Measurements from ENCODE around the gene STK40.

STK40 gene

DNA sequence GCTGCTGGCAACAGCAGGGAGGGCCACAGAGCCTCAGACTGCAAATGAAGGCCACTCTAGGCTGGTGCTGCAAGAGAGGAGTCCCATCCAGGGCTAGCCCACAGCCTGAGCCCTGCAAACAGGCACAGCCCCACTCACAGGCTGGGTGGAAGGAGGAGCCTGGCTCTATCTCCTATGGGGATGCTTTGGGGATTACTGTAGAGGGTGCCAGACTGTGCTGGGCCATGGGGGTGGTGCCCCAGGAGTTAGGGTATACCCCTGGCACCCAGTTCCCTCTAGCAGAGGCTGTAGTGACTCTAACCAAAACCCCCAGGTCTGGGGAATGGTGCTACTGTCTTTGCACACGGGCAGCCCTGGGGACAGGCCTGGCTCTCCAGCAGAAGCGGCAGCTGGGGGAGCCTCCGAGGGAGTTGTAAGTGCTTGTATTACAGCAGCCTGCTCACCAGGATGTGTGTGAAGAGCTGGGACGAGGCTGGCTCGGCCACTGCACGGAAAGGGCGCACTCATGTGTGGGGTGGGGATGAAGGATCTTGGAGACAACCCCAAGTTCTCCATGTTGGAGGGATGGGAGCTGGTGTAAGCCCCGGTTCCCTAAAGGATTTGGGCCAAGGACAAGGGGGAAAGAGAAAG, 38.9 kb downstream of the STK40 start:
- in situ Hi-C loops (cut with HindIII; ENCODE audit: low sequenced_read_pairs), result no loop called here

GRCh38 chr1:36345353-36345752, 40.4 kb downstream of the STK40 start:
- in situ Hi-C loops (cut with HindIII; ENCODE audit: low sequenced_read_pairs), result no loop called here

GRCh38 chr1:36344395-36344680, 41.4 kb downstream of the STK40 start:
- in situ Hi-C loops (cut with HindIII; ENCODE audit: low sequenced_read_pairs), result no loop called here

GRCh38 chr1:36343651-36344394, 41.9 kb downstream of the STK40 start:
- in situ Hi-C loops (cut with HindIII; ENCODE audit: low sequenced_read_pairs), result no loop called here

GRCh38 chr1:36342426-36343185, 43.1 kb downstream of the STK40 start:
- in situ Hi-C loops (cut with HindIII; ENCODE audit: low sequenced_read_pairs), result no loop called here

GRCh38 chr1:36341626-36342320, 44.0 kb downstream of the STK40 start:
- in situ Hi-C loops (cut with HindIII; ENCODE audit: low sequenced_read_pairs), result no loop called here

- in situ Hi-C loops (cut with HindIII; ENCODE audit: low sequenced_read_pairs), result no loop called here
Measured at GRCh38 chr1:36339615-36340014, 46.1 kb downstream of the STK40 start.

- in situ Hi-C loops (cut with HindIII; ENCODE audit: low sequenced_read_pairs), result no loop called here
Measured at GRCh38 chr1:36339215-36339614, 46.5 kb downstream of the STK40 start.

- in situ Hi-C loops (cut with HindIII; ENCODE audit: low sequenced_read_pairs), result no loop called here
Measured at GRCh38 chr1:36337830-36338229, 47.9 kb downstream of the STK40 start.

DNA sequence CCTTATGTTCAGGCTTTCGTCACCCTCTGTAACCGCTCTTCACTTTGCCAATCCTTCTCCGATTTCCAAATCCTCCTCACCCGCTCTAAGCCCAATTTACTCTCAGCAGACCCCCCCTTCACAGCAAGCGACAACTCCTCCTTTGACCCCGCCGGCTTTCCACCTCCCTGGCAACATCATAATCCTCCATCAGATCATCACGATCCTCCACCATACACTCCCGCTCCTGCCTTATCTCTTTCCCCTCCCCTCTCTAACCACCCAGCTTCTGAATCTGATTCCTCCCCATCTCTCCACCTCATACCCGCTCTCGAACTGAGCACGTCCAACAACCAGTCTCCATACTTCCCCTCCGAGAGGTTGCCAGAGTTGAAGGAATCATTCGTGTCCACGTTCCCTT, 54.8 kb downstream of the STK40 start:
- in situ Hi-C loops (cut with HindIII; ENCODE audit: low sequenced_read_pairs), result no loop called here

GRCh38 chr1:36329817-36330216, 55.9 kb downstream of the STK40 start:
- in situ Hi-C loops (cut with HindIII; ENCODE audit: low sequenced_read_pairs), result no loop called here

DNA sequence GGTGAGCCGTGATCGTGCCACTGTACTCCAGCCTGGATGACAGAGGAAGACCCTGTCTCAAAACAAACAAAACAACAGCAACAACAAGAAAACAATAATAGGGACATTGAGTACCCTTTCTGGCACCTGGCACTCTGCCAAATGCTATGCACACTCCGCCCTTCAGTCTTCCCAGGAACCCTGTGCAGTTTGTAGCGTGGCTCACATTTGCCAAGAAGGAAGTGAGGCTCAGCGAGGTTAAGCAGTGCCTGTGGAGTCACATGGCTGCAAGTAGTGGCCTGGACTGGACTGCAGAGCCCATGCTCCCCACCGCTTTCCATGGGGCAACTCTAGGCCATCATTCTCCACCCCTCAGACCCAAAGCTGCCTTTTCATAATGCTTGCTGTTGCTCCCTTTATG, 57.0 kb downstream of the STK40 start:
- in situ Hi-C loops (cut with HindIII; ENCODE audit: low sequenced_read_pairs), result no loop called here

GRCh38 chr1:36328088-36328480, 57.6 kb downstream of the STK40 start:
- in situ Hi-C loops (cut with HindIII; ENCODE audit: low sequenced_read_pairs), result no loop called here

GRCh38 chr1:36327421-36328087, 58.2 kb downstream of the STK40 start:
- in situ Hi-C loops (cut with HindIII; ENCODE audit: low sequenced_read_pairs), result no loop called here

DNA sequence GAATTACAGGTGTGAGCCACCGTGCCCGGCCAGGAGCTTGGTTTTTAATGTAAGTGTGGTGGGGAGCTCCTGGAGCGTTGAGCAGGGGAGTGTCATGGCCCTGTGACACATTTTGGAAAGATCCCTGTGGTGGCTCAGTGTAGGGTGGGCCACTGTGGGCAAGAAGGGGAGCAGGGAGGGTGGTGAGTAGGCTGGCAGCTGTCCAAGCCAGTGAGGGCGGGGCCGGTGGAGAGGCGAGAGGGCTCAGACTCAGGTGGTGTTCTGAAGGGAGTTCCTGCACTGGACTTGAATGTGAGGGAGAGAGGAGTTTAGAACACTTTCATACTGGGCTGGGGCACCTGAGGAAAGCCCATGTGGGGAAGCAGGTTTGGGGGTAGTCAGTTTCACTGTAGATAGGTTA, 59.2 kb downstream of the STK40 start:
- in situ Hi-C loops (cut with HindIII; ENCODE audit: low sequenced_read_pairs), result no loop called here

DNA sequence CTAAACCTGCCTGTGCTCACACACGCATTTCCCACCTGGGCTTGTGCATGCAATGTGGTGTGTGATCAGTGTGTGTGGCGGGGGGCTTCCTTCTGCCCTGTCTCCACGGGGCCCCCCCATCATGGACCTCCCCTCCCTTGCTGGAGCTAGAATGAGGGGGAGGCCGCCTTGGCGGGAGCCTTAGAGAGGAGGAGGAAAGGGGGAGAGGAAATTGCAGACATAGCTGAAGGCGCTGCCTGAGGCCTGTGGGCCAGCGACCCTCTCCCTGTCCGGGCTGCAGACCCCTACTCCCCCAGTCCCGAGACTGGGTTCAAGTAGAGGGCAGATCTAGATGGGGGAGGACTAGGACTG, 61.4 kb downstream of the STK40 start:
- in situ Hi-C loops (cut with HindIII; ENCODE audit: low sequenced_read_pairs), result no loop called here

DNA sequence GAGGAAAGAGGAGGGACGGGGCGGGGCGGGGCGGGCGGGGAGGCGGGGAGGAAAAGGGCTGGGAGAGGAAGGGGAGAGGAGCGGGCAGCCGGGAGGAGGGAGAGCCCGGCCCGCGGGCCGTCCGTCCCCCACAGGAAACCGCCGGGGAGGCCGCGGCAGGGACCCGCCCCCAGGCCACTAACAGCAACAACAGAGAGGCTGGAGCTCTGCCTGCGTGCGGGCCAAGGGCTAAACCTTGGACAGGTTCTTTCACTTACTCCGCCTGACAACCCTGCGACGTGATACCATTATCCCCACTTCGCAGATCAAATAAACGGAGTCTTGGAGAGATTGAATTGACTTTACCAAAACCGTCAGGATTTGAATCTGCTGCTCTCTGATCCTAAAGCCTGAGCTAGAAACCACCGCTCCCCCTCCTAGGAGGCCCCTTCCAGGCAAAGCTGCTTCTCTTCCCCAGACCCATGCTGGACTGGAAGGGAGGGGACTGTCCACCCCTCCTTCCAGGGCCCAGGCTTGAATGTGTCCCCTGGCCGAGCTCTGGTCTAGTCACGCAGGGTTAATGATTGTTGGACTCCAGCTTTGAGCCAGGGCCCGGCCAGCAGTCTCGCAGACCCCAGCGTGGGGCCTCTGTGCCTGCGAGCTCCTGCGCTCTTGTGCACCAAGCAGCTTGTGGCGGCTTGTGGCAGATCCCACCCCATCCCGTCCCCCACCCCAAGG, 61.9 kb downstream of the STK40 start, which contains the start of gene EVA1B:
Gene EVA1B (minus strand): TSS at position 10 of the 717 bp plus-strand sequence. CDS start 608 bp downstream, outside the sequence.
- in situ Hi-C loops (cut with HindIII; ENCODE audit: low sequenced_read_pairs), result no loop called here

DNA sequence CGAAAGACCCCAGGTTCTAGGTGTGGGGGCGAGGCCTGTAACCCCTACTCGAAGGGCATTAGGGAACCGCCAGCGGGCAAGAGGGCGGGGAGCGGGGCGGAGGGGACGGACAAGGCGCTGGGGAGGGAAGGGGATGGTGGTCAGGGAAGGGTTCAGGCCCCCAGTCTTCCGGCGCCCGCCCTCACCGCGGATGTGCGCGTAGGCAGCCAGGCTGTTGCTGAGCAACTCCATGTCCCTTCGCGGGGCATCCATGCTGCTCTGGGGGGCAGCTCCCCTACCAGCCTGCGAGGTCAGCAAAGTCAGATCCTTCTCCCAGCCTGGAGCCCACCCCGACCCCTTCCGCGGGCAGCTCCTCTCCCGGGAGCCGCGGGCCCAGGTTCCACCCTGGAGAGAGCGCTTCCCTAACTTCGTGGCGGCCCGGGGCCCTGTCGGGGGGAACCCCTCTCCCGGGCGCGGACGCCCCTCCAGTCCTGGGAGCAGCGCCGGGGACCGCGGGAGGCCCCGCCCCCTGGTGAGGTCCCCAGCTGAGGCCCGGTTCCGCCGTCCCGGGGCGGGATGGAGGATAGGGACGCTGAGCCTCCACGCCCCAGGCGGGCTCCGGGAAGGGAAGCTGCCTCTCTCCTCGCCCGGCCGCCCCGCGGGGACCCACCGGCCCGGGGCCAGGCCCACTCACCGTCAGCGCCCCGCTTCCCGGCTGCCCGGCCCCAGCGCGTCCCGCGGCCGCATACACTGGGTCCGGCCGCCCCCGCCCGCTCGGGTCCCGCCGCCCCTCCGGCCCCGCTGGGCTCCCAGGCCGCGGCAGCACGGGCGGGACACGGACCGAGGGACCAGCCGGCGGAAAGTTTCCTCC, 62.7 kb downstream of the STK40 start:
- in situ Hi-C loops (cut with HindIII; ENCODE audit: low sequenced_read_pairs), result no loop called here

DNA sequence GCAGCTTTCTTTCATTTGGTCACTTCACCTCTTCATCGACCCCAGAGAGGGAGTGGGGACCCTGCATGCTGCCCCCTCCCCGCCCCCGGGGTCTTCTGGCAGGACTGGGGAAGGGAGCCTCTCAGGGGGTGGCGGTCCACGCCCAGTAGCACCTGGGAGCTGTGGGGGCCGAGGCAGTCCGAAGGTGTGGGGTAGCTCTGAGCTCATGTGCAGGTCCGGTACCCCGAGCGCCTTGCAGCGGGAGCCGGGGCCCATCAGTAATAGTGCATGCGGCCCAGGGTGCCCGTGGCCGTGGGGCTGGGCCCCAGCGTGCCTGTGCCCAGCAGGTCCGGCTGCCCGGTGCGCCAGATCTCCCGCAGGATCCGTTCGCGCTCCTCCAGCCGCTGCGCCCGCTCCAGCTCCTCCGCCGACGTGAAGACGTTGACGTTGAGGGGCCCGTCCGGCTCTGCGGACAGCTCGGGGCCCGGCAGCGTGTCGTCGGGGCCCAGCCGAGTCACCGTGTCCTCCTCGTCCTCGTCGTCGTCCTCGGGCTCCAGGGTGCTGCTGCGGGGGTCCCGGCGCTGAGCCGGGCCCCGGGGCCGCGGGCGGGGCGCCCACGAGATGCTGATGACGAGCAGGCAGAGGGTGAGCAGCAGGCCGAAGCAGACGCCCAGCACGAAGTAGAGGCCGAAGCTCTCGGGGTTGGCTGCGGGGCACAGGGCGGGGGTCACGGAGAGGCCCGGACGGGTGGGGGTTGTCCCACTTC, 63.5 kb downstream of the STK40 start:
- in situ Hi-C loops (cut with HindIII; ENCODE audit: low sequenced_read_pairs), result no loop called here

Data from endothelial cell of hepatic sinusoid (primary cell).